IMR-90 (cell line): ENCODE data around the gene SBF2.

ENCODE experiments used
- MXI1 ChIP-seq: IDR thresholded peaks from 2 replicates; pipeline ENCODE4 v1.6.1; 2012; ENCODE audit warnings: low read depth, mild to moderate bottlenecking, low read length, moderate library complexity, borderline replicate concordance
- RAD21 ChIP-seq: IDR thresholded peaks from 2 replicates; pipeline ENCODE4 v1.6.1; 2012; ENCODE audit warnings: low read length, improper control_type of control experiment

DNA sequence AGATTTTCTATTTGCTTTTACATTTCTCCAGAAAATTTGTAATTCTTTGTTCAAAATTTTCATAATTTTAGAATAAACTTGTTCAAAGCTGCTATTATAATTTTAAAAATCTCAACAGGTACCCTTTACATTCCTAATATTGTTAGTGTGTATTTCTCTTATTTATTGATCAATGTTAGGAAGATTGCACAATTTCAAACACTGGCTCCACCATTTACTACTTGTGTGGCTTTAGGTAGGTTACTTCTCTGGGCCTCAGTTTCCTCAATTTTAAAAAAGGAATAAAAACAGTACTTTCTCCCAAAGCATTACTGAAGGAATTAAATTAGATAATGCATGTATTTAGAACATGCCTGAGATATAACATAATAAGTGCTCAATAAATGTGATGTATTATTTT lies 180.2 kb downstream of the SBF2 start:
- TF ChIP-seq MXI1 (no peak), RAD21 (no peak)
